HL-60/S4 treated with phorbol 12-myristate 13-acetate at 8.2 ng/mL for 4 days and 3 days (cell line): ENCODE data around the gene ZCCHC2.

Experiments
- in situ Hi-C: fragments of 300-500 bp; cut with MboI; formaldehyde crosslinking; loops from 2 replicates; pipeline ENCODE4 v1.15.0; 2022; ENCODE audit warnings: low sequenced_read_pairs

ZCCHC2 gene

GRCh38 chr18:62522504-62523254, at the start of gene ZCCHC2:
TSS of gene ZCCHC2 (plus strand) at chr18:62523025. CDS start at chr18:62523425, 400 bp downstream.
- in situ Hi-C loops = no loop called here

- in situ Hi-C loops = no loop called here
Measured at GRCh38 chr18:62479574-62479973, 43.3 kb upstream of the ZCCHC2 start.

- in situ Hi-C loops = no loop called here
Measured at GRCh38 chr18:62480927-62481326, 41.9 kb upstream of the ZCCHC2 start.

- in situ Hi-C loops = no loop called here
Measured at GRCh38 chr18:62484941-62485340, 37.9 kb upstream of the ZCCHC2 start.

GRCh38 chr18:62485684-62486083, 37.1 kb upstream of the ZCCHC2 start:
- in situ Hi-C loops = no loop called here

GRCh38 chr18:62486290-62486964, 36.4 kb upstream of the ZCCHC2 start:
- in situ Hi-C loops = no loop called here

GRCh38 chr18:62487161-62487560, 35.7 kb upstream of the ZCCHC2 start:
- in situ Hi-C loops = no loop called here

- in situ Hi-C loops = no loop called here
Measured at GRCh38 chr18:62490967-62491695, 31.7 kb upstream of the ZCCHC2 start.

- in situ Hi-C loops = no loop called here
Measured at GRCh38 chr18:62493033-62493862, 29.6 kb upstream of the ZCCHC2 start.

- in situ Hi-C loops = no loop called here
Measured at GRCh38 chr18:62494764-62495163, 28.1 kb upstream of the ZCCHC2 start.

GRCh38 chr18:62496262-62496661, 26.6 kb upstream of the ZCCHC2 start:
- in situ Hi-C loops = no loop called here

GRCh38 chr18:62497190-62497772, 25.5 kb upstream of the ZCCHC2 start:
- in situ Hi-C loops = no loop called here

GRCh38 chr18:62498616-62499262, 24.1 kb upstream of the ZCCHC2 start:
- in situ Hi-C loops = no loop called here

GRCh38 chr18:62499263-62499650, 23.6 kb upstream of the ZCCHC2 start:
- in situ Hi-C loops = no loop called here

GRCh38 chr18:62500174-62500573, 22.7 kb upstream of the ZCCHC2 start:
- in situ Hi-C loops = no loop called here

GRCh38 chr18:62500966-62501591, 21.7 kb upstream of the ZCCHC2 start:
- in situ Hi-C loops = no loop called here

- in situ Hi-C loops = no loop called here
Measured at GRCh38 chr18:62505669-62506494, 16.9 kb upstream of the ZCCHC2 start.

- in situ Hi-C loops = no loop called here
Measured at GRCh38 chr18:62506495-62507143, 16.2 kb upstream of the ZCCHC2 start.
